NT2/D1 (cell line): ENCODE results near the gene PCSK6.

Source experiments
- YY1 ChIP-seq: IDR thresholded peaks from 2 replicates; pipeline ENCODE4 v1.6.1; 2011; ENCODE audit not compliant: insufficient read length, insufficient read depth
- ZNF274 ChIP-seq: IDR thresholded peaks from 2 replicates; pipeline ENCODE4 v1.6.1; 2011; ENCODE audit warnings: mild to moderate bottlenecking, low read depth, low read length

DNA sequence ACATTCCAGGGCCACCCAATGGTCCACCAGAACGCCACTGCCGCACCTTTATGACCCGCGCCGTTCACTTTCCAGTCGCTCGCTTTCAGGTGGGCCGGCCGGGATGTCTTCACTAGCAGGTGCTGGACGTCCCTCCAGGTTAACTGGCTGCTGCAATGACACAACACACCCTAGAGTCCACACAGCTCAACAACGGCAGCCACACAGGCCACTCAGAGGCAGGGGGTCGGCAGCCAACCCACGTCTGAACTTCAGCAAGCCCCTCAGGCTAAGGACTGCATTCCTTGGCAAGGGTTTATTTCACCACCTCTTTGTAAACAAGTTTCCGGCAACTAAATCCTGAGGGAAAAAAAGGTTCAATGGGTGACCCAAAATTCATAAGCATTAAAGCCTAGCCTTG lies 105.2 kb downstream of the PCSK6 start:
- no peak for TF ChIP-seq ZNF274
- TF ChIP-seq YY1, result no peak
